Measurements from ENCODE around the gene STPG2.
"Not testable (repeated sequence)": the region's sequence is repeated elsewhere in the genome, so short reads cannot be mapped to it uniquely, and the experiment has no call there.

Gene STPG2

GRCh38 chr4:97646997-97647396, 496.3 kb downstream of the STPG2 start:
- in situ Hi-C loops (cut with MboI; ENCODE audit: low sequenced_read_pairs): no loop called here

GRCh38 chr4:97645071-97645821, 498.0 kb downstream of the STPG2 start:
- in situ Hi-C loops (cut with MboI; ENCODE audit: low sequenced_read_pairs): no loop called here

- in situ Hi-C loops (cut with MboI; ENCODE audit: low sequenced_read_pairs): no loop called here
Measured at GRCh38 chr4:97643179-97643578, 500.1 kb downstream of the STPG2 start.

- in situ Hi-C loops (cut with MboI; ENCODE audit: low sequenced_read_pairs): no loop called here
Measured at GRCh38 chr4:97639961-97640360, 503.3 kb downstream of the STPG2 start.

GRCh38 chr4:97633831-97634230, 509.4 kb downstream of the STPG2 start:
- in situ Hi-C loops (cut with MboI; ENCODE audit: low sequenced_read_pairs): not testable (repeated sequence)

GRCh38 chr4:97627750-97628149, 515.5 kb downstream of the STPG2 start:
- in situ Hi-C loops (cut with MboI; ENCODE audit: low sequenced_read_pairs): no loop called here

- in situ Hi-C loops (cut with MboI; ENCODE audit: low sequenced_read_pairs): no loop called here
Measured at GRCh38 chr4:97624204-97624603, 519.1 kb downstream of the STPG2 start.

- in situ Hi-C loops (cut with MboI; ENCODE audit: low sequenced_read_pairs): no loop called here
Measured at GRCh38 chr4:97605932-97606331, 537.3 kb downstream of the STPG2 start.

GRCh38 chr4:97593248-97593647, 550.0 kb downstream of the STPG2 start:
- in situ Hi-C loops (cut with MboI; ENCODE audit: low sequenced_read_pairs): no loop called here

- in situ Hi-C loops (cut with MboI; ENCODE audit: low sequenced_read_pairs): no loop called here
Measured at GRCh38 chr4:97590266-97590665, 553.0 kb downstream of the STPG2 start.

GRCh38 chr4:97589481-97590196, 553.6 kb downstream of the STPG2 start:
- in situ Hi-C loops (cut with MboI; ENCODE audit: low sequenced_read_pairs): no loop called here

GRCh38 chr4:97587912-97588311, 555.4 kb downstream of the STPG2 start:
- in situ Hi-C loops (cut with MboI; ENCODE audit: low sequenced_read_pairs): no loop called here

GRCh38 chr4:97585274-97585673, 558.0 kb downstream of the STPG2 start:
- in situ Hi-C loops (cut with MboI; ENCODE audit: low sequenced_read_pairs): no loop called here

GRCh38 chr4:97582890-97583289, 560.4 kb downstream of the STPG2 start:
- in situ Hi-C loops (cut with MboI; ENCODE audit: low sequenced_read_pairs): no loop called here

GRCh38 chr4:97577004-97577403, 566.3 kb downstream of the STPG2 start:
- in situ Hi-C loops (cut with MboI; ENCODE audit: low sequenced_read_pairs): no loop called here

- in situ Hi-C loops (cut with MboI; ENCODE audit: low sequenced_read_pairs): no loop called here
Measured at GRCh38 chr4:97560009-97560408, 583.3 kb downstream of the STPG2 start.

GRCh38 chr4:97558204-97558778, 585.0 kb downstream of the STPG2 start:
- in situ Hi-C loops (cut with MboI; ENCODE audit: low sequenced_read_pairs): no loop called here

- in situ Hi-C loops (cut with MboI; ENCODE audit: low sequenced_read_pairs): not testable (repeated sequence)
Measured at GRCh38 chr4:97550637-97551036, 592.6 kb downstream of the STPG2 start.

- in situ Hi-C loops (cut with MboI; ENCODE audit: low sequenced_read_pairs): no loop called here
Measured at GRCh38 chr4:97548943-97549583, 594.2 kb downstream of the STPG2 start.

- in situ Hi-C loops (cut with MboI; ENCODE audit: low sequenced_read_pairs): no loop called here
Measured at GRCh38 chr4:97548186-97548585, 595.1 kb downstream of the STPG2 start.

- in situ Hi-C loops (cut with MboI; ENCODE audit: low sequenced_read_pairs): no loop called here
Measured at GRCh38 chr4:97531351-97531750, 611.9 kb downstream of the STPG2 start.

- in situ Hi-C loops (cut with MboI; ENCODE audit: low sequenced_read_pairs): no loop called here
Measured at GRCh38 chr4:97530676-97531075, 612.6 kb downstream of the STPG2 start.
